CD4-positive, alpha-beta T cell treated with Interleukin-2 at 100 ng/mL for 4 hours (primary cell): ENCODE data around the gene OLR1.

Experiments
- DNase-seq: peaks from one replicate; pipeline ENCODE4 v3.0.0-alpha.2; 2020; ENCODE audit warnings: low spot score

The OLR1 gene

GRCh38 chr12:10153271-10154144, 18.4 kb downstream of the OLR1 start:
- peak; percentile 72 for DNase-seq

- no peak for DNase-seq
Measured at GRCh38 chr12:10151621-10152020, 20.3 kb downstream of the OLR1 start.

GRCh38 chr12:10147714-10148403, 24.1 kb downstream of the OLR1 start:
- no peak for DNase-seq

- no peak for DNase-seq
Measured at GRCh38 chr12:10142976-10143589, 28.8 kb downstream of the OLR1 start.

- DNase-seq, result peak; percentile 51
Measured at GRCh38 chr12:10140001-10140400, 31.9 kb downstream of the OLR1 start.

GRCh38 chr12:10136637-10137205, 35.2 kb downstream of the OLR1 start:
- no peak for DNase-seq

GRCh38 chr12:10135126-10135525, 36.8 kb downstream of the OLR1 start:
- no peak for DNase-seq

GRCh38 chr12:10132850-10133370, 39.0 kb downstream of the OLR1 start:
- DNase-seq, result no peak

- DNase-seq, result no peak
Measured at GRCh38 chr12:10131111-10131690, 40.7 kb downstream of the OLR1 start.

GRCh38 chr12:10130042-10130441, 41.9 kb downstream of the OLR1 start, which contains the start of gene CLEC7A:
Gene CLEC7A (minus strand): TSS chr12:10130199. CDS start chr12:10130082, 117 bp downstream.
- DNase-seq, result peak; percentile 18

- peak; percentile 12 for DNase-seq
Measured at GRCh38 chr12:10128687-10129086, 43.2 kb downstream of the OLR1 start.

- DNase-seq, result no peak
Measured at GRCh38 chr12:10126413-10126812, 45.5 kb downstream of the OLR1 start.

- DNase-seq, result no peak
Measured at GRCh38 chr12:10122689-10123088, 49.2 kb downstream of the OLR1 start.

GRCh38 chr12:10121278-10121677, 50.7 kb downstream of the OLR1 start:
- no peak for DNase-seq

GRCh38 chr12:10119066-10119465, 52.9 kb downstream of the OLR1 start:
- DNase-seq, result no peak

GRCh38 chr12:10115890-10116289, 56.0 kb downstream of the OLR1 start:
- DNase-seq, result no peak

GRCh38 chr12:10115311-10115710, 56.6 kb downstream of the OLR1 start:
- no peak for DNase-seq

GRCh38 chr12:10113920-10114319, 58.0 kb downstream of the OLR1 start:
- DNase-seq, result no peak

GRCh38 chr12:10113075-10113474, 58.9 kb downstream of the OLR1 start:
- no peak for DNase-seq

GRCh38 chr12:10111451-10111850, 60.5 kb downstream of the OLR1 start:
- DNase-seq, result no peak

- DNase-seq, result no peak
Measured at GRCh38 chr12:10110256-10110844, 61.6 kb downstream of the OLR1 start.
